Thoracic aorta (tissue), 2 donors: ENCODE data around the gene PLAAT4. TPM values are rescaled to one million over a fixed set of nuclear protein-coding genes. Genes with fewer than 3 reads are reported as not detected.

ENCODE experiments used
- total RNA-seq, 2 donors: library from RNA; depleted of rRNA; stranded (reverse); fragments of >200 nt; gene quantifications; one replicate each; pipeline versions ENCODE4 v1.1.0 to v1.2.3, GENCODE V29; 2016

The PLAAT4 gene
- total RNA-seq, 2 donors from 2014 or later = 19.2 to 20.4 TPM

Other genes starting within 250 kb of the PLAAT4 start
- not detected for gene SLC22A9, start 167.0 kb upstream of the PLAAT4 start, total RNA-seq
- gene PLAAT5, start 45.6 kb upstream of the PLAAT4 start, total RNA-seq = 1 to 10 TPM in 1 of 2 donors, under 1 TPM in 1; 0.49 to 1.8 TPM
- gene LGALS12, start 30.7 kb upstream of the PLAAT4 start, total RNA-seq = under 1 TPM in 1 of 2 donors, not detected in 1; 0.54 TPM
- gene PLAAT2, start 26.6 kb downstream of the PLAAT4 start, total RNA-seq = not detected
- 10 to 100 TPM; 29.5 to 48.7 TPM for gene PLAAT3, start 77.6 kb downstream of the PLAAT4 start, total RNA-seq
- 100 to 1,000 TPM; 188 to 192 TPM for gene ATL3, start 134.6 kb downstream of the PLAAT4 start, total RNA-seq
- gene RTN3, start 144.7 kb downstream of the PLAAT4 start, total RNA-seq = 10 to 100 TPM; 75.1 to 91.1 TPM
- 10 to 100 TPM; 21.2 to 27.5 TPM for gene ZFTA, start 232.0 kb downstream of the PLAAT4 start, total RNA-seq